Upper lobe of left lung (tissue), 4 donors: ENCODE results near the gene MEIKIN.

Source experiments
- CTCF ChIP-seq, 6 experiments: fragments of 450-650 bp in 4 of 6; fragments of 200-600 bp in 2 of 6; sonication (generic) in 2 of 6; IDR thresholded peaks; one replicate each; pipeline ENCODE4 v1.5.1; 2016 to 2019; ENCODE audit warnings: antibody characterized with exemption in 6 of 6
- EP300 ChIP-seq, 4 donors: sonication (generic); formaldehyde crosslinking; IDR thresholded peaks; one replicate each; pipeline ENCODE4 v1.5.1; 2017; ENCODE audit warnings: antibody characterized with exemption in 4 of 4, control low read depth in 2 of 4
- POLR2A ChIP-seq, 4 donors: fragments of 450-650 bp; IDR thresholded peaks; one replicate each; pipeline ENCODE4 v1.5.1; 2016 to 2017; ENCODE audit warnings: antibody characterized with exemption in 4 of 4, mild to moderate bottlenecking in 2 of 4
- POLR2AphosphoS5 ChIP-seq, 2 donors: sonication (generic); formaldehyde crosslinking; IDR thresholded peaks; one replicate each; pipeline ENCODE4 v1.5.1; 2017; ENCODE audit warnings: antibody characterized with exemption in 2 of 2

- TF ChIP-seq POLR2A (IDR thresholded peaks at IDR 0.05) = no peak
- TF ChIP-seq CTCF (IDR thresholded peaks at IDR 0.05) = no peak
- no peak for TF ChIP-seq POLR2AphosphoS5 (IDR thresholded peaks at IDR 0.05)
- TF ChIP-seq EP300 (IDR thresholded peaks at IDR 0.05) = no peak
Measured at GRCh38 chr5:131773805-131774204, 171.7 kb downstream of the MEIKIN start.
